Measurements from ENCODE around the gene PPP1R1B. TPM values are rescaled to one million over a fixed set of nuclear protein-coding genes. Genes with fewer than 3 reads are reported as not detected.

Gene PPP1R1B
- total RNA-seq, 1 experiment from 2014 or later = not detected

- H3K4me1 ChIP-seq = peaks cover 7% of the 10 kb centered on the region; the same call in 1 of the 2 replicates
- Mint-ChIP-seq H3K4me3 (ENCODE audit: unreplicated experiment) (no peak overlapping the region), H3K36me3 (ENCODE audit: insufficient read depth, unreplicated experiment) (peaks cover 10% of the 10 kb centered on the region), H3K4me1 (ENCODE audit: low read depth, unreplicated experiment) (peaks cover 6% of the 10 kb centered on the region), H3K9me3 (ENCODE audit: unreplicated experiment) (no peaks in the 10 kb centered on the region), H3K27me3 (ENCODE audit: insufficient read depth, unreplicated experiment) (peaks cover 4% of the 10 kb centered on the region), H3K27ac (ENCODE audit: unreplicated experiment) (no peak overlapping the region)
- DNase-seq = no peak
- intact Hi-C loops (cut with micrococcal nuclease; ENCODE audit: unreplicated experiment) = no loop called here
- POLR2A ChIA-PET = no interaction called here
- no TSS peak for BruUV-seq (replicated peaks)
- H3K36me3 ChIP-seq (ENCODE audit: control insufficient read depth, insufficient read depth, low read length) = no peaks in the 10 kb centered on the region; the same call in 1 of the 2 replicates
- no peaks in the 10 kb centered on the region for H3K27me3 ChIP-seq (replicated peaks; ENCODE audit: control insufficient read depth, insufficient read depth, low read length)
- H3K9me3 ChIP-seq = no peaks in the 10 kb centered on the region
- H3K4me3 ChIP-seq (ENCODE audit: low read depth, low read length) = no peak overlapping the region
- no peak for TF ChIP-seq CTCF (IDR thresholded peaks at IDR 0.05; ENCODE audit: insufficient read depth in 1 of 2, low read depth in 1 of 2, low read length in 1 of 2, severe bottlenecking in 1 of 2, unreplicated experiment in 1 of 2)
- CTCF ChIA-PET = interaction anchor here (0.6 to 1.4 kb wide), 2 partner anchors 10 to 27 kb away, joined by 3 to 5 read pairs; no protein-coding TSS in a partner anchor
These were observed 37.2 kb downstream of the PPP1R1B start for GRCh38 chr17:39663688-39664580.

- DNase-seq = no peak
- peak within 1 kb of the TSS; percentile 28 for H3K4me3 Mint-ChIP-seq (ENCODE audit: unreplicated experiment)
- ChIA-PET CTCF (interaction anchor here (2.0 to 2.5 kb wide), 2 partner anchors 11 to 43 kb away, joined by 7 to 12 read pairs; no protein-coding TSS in a partner anchor), POLR2A (no interaction called here)
- no peaks in the 10 kb centered on the region; the same call in 1 of the 2 replicates for H3K36me3 ChIP-seq (ENCODE audit: control insufficient read depth, insufficient read depth, low read length)
- no peaks in the 10 kb centered on the region for H3K9me3 ChIP-seq
- intact Hi-C loops (cut with micrococcal nuclease; ENCODE audit: unreplicated experiment) = no loop called here
- H3K4me1 ChIP-seq = peaks cover 7% of the 10 kb centered on the region; the same call in 1 of the 2 replicates
- H3K9me3 Mint-ChIP-seq (ENCODE audit: unreplicated experiment) = no peaks in the 10 kb centered on the region
- no peak within 1 kb of the TSS for H3K27ac Mint-ChIP-seq (ENCODE audit: unreplicated experiment)
- H3K27me3 ChIP-seq (replicated peaks; ENCODE audit: control insufficient read depth, insufficient read depth, low read length) = no peaks in the 10 kb centered on the region
- BruUV-seq (replicated peaks) = no TSS peak
- H3K4me3 ChIP-seq (ENCODE audit: low read depth, low read length) = no peak within 1 kb of the TSS
- peaks cover 10% of the 10 kb centered on the region for H3K36me3 Mint-ChIP-seq (ENCODE audit: insufficient read depth, unreplicated experiment)
- H3K4me1 Mint-ChIP-seq (ENCODE audit: low read depth, unreplicated experiment) = peaks cover 6% of the 10 kb centered on the region
- H3K27me3 Mint-ChIP-seq (ENCODE audit: insufficient read depth, unreplicated experiment) = peaks cover 4% of the 10 kb centered on the region
- TF ChIP-seq CTCF (IDR thresholded peaks at IDR 0.05; ENCODE audit: insufficient read depth in 1 of 2, low read depth in 1 of 2, low read length in 1 of 2, severe bottlenecking in 1 of 2, unreplicated experiment in 1 of 2) = no peak
These were observed 38.1 kb downstream of the PPP1R1B start, which contains the start of gene TCAP for GRCh38 chr17:39664581-39665561. TSS of gene TCAP (plus strand) at chr17:39665349. CDS start at chr17:39665360, 11 bp downstream.
